ENCODE data around the gene CPSF2. TPM values are rescaled to one million over a fixed set of nuclear protein-coding genes. Genes with fewer than 3 reads are reported as not detected.
"Not testable (repeated sequence)": the region's sequence is repeated elsewhere in the genome, so short reads cannot be mapped to it uniquely, and the experiment has no call there.

The CPSF2 gene
- total RNA-seq, 3 donors from 2014 or later, result 33.4 to 57.5 (median 47.0) TPM

DNA sequence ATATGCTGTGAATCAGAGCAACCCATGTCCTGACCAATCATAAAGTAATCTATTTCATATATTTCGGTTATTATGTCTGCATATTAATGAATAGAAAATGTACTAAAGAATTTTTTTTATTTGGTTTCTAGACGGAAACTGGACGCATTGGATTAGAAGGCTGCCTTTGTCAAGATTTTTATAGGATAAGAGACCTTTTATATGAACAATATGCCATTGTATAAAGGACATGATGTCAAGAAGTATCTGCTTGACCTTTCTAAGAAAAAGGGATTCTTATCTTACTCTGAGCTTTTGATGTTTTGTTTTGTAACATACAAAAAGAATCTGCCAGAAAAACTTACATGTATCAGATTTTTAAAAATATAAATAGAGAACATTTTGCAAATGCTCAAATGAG lies 39.8 kb downstream of the CPSF2 start:
- TF ChIP-seq, protein P1, sequence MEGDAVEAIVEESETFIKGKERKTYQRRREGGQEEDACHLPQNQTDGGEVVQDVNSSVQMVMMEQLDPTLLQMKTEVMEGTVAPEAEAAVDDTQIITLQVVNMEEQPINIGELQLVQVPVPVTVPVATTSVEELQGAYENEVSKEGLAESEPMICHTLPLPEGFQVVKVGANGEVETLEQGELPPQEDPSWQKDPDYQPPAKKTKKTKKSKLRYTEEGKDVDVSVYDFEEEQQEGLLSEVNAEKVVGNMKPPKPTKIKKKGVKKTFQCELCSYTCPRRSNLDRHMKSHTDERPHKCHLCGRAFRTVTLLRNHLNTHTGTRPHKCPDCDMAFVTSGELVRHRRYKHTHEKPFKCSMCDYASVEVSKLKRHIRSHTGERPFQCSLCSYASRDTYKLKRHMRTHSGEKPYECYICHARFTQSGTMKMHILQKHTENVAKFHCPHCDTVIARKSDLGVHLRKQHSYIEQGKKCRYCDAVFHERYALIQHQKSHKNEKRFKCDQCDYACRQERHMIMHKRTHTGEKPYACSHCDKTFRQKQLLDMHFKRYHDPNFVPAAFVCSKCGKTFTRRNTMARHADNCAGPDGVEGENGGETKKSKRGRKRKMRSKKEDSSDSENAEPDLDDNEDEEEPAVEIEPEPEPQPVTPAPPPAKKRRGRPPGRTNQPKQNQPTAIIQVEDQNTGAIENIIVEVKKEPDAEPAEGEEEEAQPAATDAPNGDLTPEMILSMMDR (IDR thresholded peaks at IDR 0.05), result no peak
- peaks cover 9% of the 10 kb centered on the region for H3K36me3 ChIP-seq (ENCODE audit: low read depth)
- no peak for DNase-seq
- ATAC-seq, result no peak
- no peaks in the 10 kb centered on the region for H3K4me1 ChIP-seq (ENCODE audit: low read depth)
- H3K4me3 ChIP-seq, result no peak overlapping the region
- H3K9me3 ChIP-seq, result no peaks in the 10 kb centered on the region
- intact Hi-C loops (cut with DNase I, micrococcal nuclease), result no loop called here

DNA sequence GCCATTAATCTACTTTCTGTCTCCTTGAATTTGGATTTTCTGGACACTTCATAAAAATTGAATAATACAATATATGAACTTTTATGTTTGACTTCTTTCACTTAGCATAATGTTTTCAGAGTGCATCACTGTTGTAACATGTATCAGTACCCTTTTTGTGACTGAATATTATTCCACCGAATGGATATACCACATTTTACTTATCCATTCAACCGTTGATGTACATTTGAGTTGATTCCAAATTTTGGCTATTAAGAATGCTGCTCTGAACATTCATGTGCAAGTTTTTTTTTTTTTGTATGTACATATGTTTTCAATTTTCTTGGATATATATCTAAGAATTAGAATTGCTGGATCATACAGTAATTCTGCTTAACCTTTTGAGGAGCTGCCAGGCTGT lies 43.2 kb downstream of the CPSF2 start:
- Histone ChIP-seq H3K36me3 (ENCODE audit: low read depth) (peaks cover 9% of the 10 kb centered on the region), H3K9me3 (no peaks in the 10 kb centered on the region), H3K4me3 (no peak overlapping the region), H3K4me1 (ENCODE audit: low read depth) (no peaks in the 10 kb centered on the region)
- ATAC-seq (no peak), DNase-seq (no peak)
- TF ChIP-seq, protein P1 (IDR thresholded peaks at IDR 0.05), result no peak
- intact Hi-C loops (cut with DNase I, micrococcal nuclease), result no loop called here

DNA sequence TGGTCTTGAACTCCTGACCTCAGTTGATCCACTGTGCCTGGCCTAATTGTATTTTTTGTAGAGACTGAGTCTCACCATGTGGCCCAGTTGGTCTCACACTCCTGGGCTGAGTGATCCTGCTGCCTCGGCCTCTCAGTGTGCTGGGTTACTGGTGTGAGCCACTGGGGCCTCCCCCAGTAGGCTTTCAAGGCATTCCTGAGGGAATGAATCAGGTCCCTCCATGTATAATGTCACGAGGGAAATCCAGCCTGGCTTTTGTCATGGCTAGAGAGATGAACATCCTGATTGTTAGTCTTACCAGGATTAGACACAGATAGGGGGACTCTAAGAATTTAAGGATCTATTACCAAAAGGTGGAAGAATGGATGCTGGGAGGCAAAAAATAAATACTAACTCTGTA lies 51.9 kb downstream of the CPSF2 start:
- intact Hi-C loops (cut with DNase I, micrococcal nuclease), result no loop called here
- TF ChIP-seq, protein P1 (IDR thresholded peaks at IDR 0.05), result no peak
- no peaks in the 10 kb centered on the region for H3K9me3 ChIP-seq
- no peaks in the 10 kb centered on the region for H3K36me3 ChIP-seq (ENCODE audit: low read depth)
- no peak overlapping the region for H3K4me3 ChIP-seq
- ATAC-seq (no peak), DNase-seq (no peak)
- no peaks in the 10 kb centered on the region for H3K4me1 ChIP-seq (ENCODE audit: low read depth)

DNA sequence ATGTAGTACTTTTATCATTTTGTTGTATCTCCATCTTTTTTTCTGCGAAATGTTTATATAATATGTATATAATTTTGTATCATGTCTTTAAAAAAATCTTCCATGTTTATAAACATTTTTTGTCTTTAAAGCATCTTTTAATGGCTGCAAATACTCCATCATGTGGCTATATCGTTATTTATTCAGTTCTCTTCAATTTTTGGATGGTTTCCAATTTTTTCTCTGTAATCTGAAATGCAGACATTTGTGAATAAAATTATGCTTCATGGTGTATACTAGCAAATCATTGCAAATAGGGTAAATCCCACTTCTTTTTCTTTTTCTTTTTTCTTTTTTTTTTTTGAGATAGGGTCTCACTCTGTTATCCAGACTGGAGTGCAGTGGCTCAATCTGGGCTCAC lies 54.0 kb downstream of the CPSF2 start:
- TF ChIP-seq, protein P1 (IDR thresholded peaks at IDR 0.05), result no peak
- intact Hi-C loops (cut with DNase I, micrococcal nuclease), result no loop called here
- Histone ChIP-seq H3K4me3 (no peak overlapping the region), H3K36me3 (ENCODE audit: low read depth) (no peaks in the 10 kb centered on the region), H3K4me1 (ENCODE audit: low read depth) (no peaks in the 10 kb centered on the region), H3K9me3 (no peaks in the 10 kb centered on the region)
- ATAC-seq (no peak), DNase-seq (no peak)

DNA sequence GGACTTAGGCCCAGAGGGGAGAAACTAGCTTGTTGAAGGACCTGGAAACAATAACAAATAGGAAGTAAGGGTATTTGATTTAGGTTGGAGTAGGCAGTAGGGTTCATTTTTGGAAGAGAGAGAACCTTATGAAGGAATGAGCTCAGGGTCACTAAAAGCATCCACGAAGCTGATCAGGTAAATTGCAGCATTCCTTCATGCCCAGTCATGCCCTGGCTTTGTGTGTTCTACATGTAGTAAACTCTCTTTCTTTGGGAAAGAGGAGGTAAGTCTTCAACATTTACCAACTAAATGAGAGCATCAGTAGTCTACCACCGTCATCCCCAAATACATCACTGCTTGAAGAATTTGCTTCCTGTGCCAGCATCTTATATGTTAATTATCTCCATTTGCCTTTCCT lies 54.7 kb downstream of the CPSF2 start:
- TF ChIP-seq, protein P1 (IDR thresholded peaks at IDR 0.05), result no peak
- intact Hi-C loops (cut with DNase I, micrococcal nuclease), result no loop called here
- DNase-seq (no peak), ATAC-seq (no peak)
- no peaks in the 10 kb centered on the region for H3K4me1 ChIP-seq (ENCODE audit: low read depth)
- no peak overlapping the region for H3K4me3 ChIP-seq
- no peaks in the 10 kb centered on the region for H3K36me3 ChIP-seq (ENCODE audit: low read depth)
- H3K9me3 ChIP-seq, result no peaks in the 10 kb centered on the region

DNA sequence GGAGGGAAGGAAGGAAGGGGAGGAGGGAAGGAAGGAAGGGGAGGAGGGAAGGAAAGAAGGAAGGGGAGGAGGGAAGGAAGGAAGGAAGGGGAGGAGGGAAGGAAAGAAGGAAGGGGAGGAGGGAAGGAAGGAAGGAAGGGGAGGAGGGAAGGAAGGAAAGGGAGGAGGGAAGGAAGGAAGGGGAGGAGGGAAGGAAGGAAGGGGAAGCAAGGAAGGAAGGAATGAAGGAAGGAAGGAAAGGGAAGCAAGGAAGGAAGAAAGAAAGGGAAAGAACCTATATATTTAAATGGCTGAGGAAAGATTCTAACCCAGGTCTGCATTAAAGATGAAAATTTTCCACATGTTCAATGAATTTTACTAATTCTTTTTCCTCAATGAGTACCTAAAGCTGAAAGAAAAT lies 57.4 kb downstream of the CPSF2 start:
- H3K4me3 ChIP-seq; H3K36me3 ChIP-seq (ENCODE audit: low read depth); ATAC-seq; H3K9me3 ChIP-seq; DNase-seq; H3K4me1 ChIP-seq (ENCODE audit: low read depth); intact Hi-C loops (cut with DNase I, micrococcal nuclease): not testable (repeated sequence)
